AG10803 (cell line): Measurements from ENCODE around the gene TGFBR3.
A peak's percentile ranks its signal among the peaks of the same experiment; 100 is the strongest.

ENCODE experiments used
- DNase-seq: peaks from one replicate; pipeline ENCODE4 v3.0.0; 2010; ENCODE audit warnings: low read depth
- H3K4me3 ChIP-seq: 2 replicates; pipeline ENCODE4 v1.5.1; 2011; ENCODE audit warnings: mild to moderate bottlenecking, low read length, control low read depth
- CTCF ChIP-seq: conservative IDR thresholded peaks from 2 replicates; pipeline ENCODE4 v1.5.1; 2011; ENCODE audit warnings: mild to moderate bottlenecking, low read length, control low read depth, inconsistent platforms

Gene TGFBR3

GRCh38 chr1:91774520-91775203 lies 111.3 kb downstream of the TGFBR3 start:
- no peak for TF ChIP-seq CTCF
- no peak overlapping the region for H3K4me3 ChIP-seq
- DNase-seq: peak; percentile 87

DNA sequence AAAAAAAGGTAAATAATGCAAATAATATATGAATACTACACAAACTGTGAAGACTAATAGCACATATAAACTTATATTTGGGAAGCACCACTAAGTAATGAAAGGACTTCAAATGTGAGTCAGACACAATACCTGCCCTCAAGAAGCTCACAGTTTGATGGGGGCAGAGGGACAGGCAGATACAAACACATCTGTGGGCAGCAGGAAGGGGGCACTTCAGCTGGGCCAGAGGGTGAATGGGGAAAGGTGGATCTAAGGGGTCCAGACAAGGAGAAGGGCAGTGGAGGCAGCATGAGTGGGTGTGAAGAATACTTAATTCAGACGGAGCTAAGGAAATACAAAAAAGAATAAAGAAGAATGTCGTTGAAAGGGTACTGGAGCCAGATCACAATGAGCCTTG lies 114.2 kb downstream of the TGFBR3 start:
- no peak for TF ChIP-seq CTCF
- no peak for DNase-seq
- no peak overlapping the region for H3K4me3 ChIP-seq

- DNase-seq: no peak
- TF ChIP-seq CTCF: no peak
- no peak overlapping the region for H3K4me3 ChIP-seq
These were observed 115.2 kb downstream of the TGFBR3 start for GRCh38 chr1:91770667-91771268.

- H3K4me3 ChIP-seq: no peak overlapping the region
- TF ChIP-seq CTCF: no peak
- no peak for DNase-seq
These were observed 116.2 kb downstream of the TGFBR3 start for GRCh38 chr1:91769742-91770141.

- no peak for TF ChIP-seq CTCF
- no peak for DNase-seq
- no peak overlapping the region for H3K4me3 ChIP-seq
These were observed 116.9 kb downstream of the TGFBR3 start for GRCh38 chr1:91768786-91769725.

DNA sequence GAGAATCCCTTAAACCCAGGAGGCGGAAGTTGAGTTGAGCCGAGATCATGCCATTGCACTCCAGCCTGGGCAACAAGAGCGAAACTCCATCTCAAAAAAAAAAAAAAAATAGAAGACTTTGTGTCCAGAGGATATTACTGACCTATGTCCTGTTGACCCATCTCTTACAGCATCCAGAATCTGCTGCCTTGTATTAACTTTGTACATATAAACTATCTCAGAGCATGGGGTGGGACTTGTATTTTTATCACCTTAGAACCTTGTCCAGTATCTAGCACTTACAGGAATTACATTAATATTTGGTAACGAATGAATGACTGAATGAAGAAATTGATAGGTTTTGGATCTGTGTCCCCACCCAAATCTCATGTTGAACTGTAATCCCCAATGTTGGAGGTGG lies 117.8 kb downstream of the TGFBR3 start:
- DNase-seq: no peak
- no peak overlapping the region for H3K4me3 ChIP-seq
- no peak for TF ChIP-seq CTCF
